ENCODE measurements around the gene IL17C.

- no peak for TF ChIP-seq POLR2A (IDR thresholded peaks at IDR 0.05)
- TF ChIP-seq CTCF (IDR thresholded peaks at IDR 0.05): no peak
Observed at GRCh38 chr16:88630433-88630832, 7.9 kb upstream of the IL17C start.
